Measurements from ENCODE around the gene CUZD1. TPM values are rescaled to one million over a fixed set of nuclear protein-coding genes. Genes with fewer than 3 reads are reported as not detected.

CUZD1 gene
- polyA plus RNA-seq, 3 donors = 1.7 to 2.2 (median 1.7) TPM

DNA sequence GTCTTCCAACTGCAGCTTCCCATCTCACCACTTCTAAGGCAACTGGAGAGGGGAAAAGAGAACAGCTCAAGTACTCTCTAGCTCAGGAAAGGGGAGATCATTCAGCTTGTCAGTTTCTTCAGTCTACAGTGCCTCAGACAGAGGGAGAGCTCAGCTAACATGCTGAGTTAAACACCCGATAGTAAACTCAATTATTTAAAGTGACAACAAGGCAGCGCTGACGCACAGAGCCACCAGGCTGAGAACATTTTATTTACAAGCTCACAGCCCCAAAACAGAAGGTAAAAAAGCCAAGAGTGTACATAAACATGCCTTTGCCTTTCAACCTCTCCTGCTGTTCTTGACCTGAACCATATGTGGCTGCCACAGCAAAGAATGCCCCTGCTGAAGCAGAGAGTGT is 10.1 kb upstream of the CUZD1 start:
- DNase-seq = no peak

DNA sequence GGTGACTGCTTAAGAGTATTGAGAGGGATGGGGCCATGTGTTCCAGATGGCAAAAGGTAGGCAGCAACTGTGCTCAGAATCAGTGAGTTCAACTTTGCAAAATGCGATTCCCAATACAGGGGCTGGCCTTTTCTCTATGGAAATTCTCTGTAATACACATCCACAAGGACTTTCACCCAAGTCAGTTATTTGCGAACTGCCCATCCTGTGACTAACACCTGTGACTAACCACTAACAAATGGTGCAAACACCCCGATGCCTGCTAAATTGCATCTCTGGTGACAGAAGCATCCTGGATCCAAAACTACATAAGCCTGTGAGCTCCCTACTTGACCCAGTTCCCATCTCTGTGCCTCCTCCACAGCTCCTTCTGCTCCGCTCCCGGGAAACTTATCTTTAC is 9.0 kb upstream of the CUZD1 start:
- no peak for DNase-seq

DNA sequence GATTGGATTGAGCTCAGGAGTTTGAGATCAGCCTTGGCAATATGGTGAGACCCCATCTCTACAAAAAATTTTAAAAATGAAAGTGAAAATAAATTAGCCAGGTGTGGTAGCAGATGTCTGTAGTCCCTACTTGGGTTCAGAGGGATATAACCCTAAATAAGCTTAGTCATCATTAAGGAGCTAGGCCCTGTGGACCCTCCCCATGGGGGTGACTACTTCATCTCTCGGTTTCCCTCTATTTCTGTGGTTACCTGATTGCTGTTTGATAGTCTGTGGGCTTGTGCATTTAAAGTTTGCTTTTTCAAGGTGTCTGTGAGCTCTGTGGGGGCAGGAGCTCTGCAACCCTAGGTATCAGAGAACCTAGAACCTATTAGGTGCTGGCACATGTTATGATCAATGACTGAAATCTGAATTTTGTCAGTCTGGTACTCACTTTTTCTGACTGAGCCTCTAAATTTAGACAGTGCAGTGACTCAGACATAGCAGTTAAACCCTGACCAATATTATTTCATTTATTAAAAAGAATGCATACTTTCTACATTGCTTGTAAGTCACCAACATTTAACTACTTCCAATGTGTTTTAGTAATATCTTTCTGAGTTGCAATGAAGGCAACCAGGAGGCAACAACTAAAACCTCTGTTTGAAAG is 8.1 kb upstream of the CUZD1 start:
- DNase-seq = no peak

DNA sequence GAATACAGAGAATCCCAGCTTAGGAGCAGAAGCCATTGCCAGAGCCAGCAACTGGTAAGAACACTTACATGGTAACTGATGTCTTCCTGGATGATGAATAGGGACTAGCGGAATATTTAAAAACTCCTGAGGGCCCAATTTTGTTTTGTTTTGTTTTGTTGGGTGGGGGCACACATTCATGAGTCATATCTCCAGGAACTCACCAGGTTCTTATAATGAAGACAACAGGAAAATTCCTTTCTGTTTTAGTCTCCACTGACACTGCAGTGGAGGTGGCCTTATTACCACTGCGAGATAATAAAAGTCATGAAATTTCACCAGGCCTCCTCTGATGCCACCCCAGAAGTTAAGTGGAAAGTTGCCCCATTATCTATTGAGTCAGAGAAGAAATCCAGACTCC is 6.6 kb upstream of the CUZD1 start:
- no peak for DNase-seq

DNA sequence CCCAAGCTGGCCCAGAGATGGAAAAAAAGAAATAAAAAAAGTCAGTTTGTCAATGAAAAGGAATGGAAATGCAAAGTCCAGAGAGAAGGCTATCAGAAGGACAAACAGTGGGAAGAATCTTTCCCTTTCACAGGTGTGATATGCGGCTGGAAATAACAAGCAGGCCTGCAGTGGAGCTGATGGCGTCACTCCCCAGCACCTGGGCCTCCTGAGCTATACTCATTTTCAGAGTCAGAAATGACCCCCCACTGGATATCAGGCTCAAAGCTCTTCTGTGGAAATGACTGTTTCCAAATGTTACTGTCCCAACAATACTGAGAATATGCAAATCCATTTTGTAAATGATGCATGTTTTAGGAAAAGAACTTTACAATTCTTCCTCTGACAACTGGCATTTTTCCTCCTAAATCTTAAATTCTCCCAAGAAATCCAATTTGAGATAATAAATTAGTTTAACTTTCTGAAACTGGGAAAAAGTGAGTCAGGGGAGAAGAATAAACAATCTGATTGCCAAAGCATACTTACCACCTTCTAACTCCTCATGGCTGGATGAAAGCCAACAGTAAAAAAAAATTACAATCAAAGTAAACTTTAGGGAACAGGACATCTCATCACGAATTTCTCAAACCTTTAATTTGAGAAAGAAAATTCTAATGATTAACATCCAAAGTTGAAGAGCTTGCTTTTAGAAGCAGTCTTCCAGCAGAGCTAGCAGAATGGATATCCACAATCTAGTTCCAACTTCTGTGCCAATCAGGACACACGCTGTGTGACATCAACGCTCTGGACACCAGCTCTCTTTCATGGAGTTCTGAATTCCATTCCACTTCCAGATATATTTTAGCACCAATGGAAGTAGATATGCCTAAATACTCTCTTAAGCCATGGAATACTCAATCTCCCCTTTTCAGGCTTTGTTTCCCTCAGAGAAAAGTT is 5.3 kb upstream of the CUZD1 start:
- no peak for DNase-seq

DNA sequence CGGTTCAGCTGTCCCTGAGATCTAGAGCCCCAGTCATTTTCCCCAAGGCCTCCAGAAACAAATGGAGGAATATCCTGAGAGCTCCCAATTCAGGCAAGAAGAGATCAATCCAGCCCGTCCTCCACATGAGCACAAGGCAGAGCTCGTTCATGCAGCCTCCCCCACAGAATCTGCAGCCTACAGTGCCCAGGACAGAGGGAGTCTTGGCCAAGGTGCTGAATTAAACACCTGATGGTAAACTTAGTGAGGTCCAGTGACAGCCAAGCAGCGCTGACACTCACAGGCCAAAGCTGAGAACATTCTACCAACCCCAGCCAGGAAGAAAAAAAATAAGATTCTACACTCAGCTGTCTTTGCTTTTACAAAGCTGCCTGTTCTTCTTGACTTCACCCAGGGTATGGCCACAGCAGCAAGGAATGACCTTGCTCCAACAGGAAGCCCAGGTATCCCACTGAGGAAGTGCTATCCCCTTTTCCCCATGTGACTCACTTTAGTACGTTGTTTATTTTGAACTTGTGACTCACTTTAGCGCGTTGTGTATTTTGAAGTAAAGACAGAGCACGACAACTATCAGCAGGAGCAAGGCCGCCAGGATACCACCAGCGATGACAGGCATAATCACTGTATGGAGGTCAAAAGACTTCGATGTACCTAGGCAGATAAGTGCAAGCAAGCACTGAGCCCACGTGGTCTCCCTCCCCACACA is 4.4 kb upstream of the CUZD1 start:
- no peak for DNase-seq

DNA sequence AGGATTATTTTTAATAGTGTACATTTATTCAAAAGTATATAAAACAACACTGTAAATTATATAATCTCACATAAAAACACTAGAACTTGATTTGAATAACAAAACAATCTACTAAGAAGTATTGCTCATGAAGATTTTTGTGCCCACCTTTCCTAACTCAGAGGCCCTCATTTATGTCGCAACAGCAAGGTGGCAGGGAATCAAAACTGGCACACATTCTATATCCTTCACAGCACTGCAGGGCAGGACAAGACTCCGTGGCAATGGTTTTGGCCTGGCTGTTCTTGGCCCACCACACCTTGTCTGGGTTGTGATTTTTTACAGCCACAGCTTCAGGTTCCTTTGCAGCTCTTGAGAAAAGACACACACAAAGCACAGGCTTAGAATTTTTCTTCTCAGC is 3.4 kb upstream of the CUZD1 start:
- DNase-seq = no peak

DNA sequence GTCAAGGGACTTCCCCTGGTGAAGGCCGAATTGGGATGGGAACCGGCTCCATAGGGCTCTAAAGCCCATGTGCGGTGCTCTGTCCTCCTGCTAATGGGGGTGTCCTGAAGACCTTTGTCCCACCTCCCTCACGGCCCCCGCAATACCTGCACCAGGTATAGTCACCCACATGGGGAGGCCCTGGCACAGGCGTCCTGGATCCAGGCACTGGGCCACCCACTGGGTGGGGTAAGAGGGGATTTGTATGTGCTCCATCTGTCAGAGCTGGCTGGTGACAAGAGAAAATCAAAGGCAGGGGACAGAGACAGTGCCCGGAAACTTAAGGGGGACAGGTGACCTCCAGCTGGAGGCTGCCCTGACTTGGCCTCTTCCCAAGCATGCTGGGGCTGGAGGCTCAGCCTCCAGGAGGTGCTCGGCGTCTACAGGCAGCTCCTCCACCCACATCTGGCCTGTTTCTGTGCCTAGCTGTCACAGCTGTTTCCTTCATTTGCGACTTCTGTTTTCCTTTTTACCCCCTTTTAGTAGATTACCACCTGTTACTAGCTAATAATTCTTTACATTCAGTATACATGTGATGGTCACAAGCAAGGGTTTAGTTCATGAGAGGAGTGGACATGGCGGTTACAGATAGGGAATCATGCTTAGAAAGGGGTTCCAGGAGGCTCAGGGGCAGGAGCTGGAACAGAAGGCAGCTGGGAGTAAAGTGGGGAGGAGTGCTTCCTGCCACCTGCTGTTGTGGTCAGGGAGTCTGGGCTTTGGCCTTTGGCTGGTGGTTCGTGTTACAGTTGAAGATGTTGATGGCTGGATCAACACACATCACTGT is 2.3 kb upstream of the CUZD1 start:
- DNase-seq = no peak

DNA sequence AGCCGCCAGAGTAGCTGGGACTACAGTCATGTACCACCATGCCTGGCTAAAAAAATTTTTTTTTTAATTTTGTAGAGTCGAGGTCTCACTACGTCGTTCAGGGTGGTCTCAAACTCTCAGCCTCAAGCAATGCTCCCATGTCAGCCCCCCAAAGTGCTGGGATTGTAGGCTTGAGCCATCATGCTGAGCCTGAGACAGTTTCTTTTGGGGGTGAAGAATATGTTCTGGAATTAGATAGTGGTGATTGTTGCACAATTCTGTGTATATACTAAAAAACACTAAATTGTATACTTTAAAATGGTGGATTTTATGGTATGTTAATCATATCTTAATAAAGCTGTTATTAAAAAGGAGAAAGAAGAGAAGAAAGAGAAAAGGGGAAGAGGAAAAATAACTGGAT is 1.5 kb downstream of the CUZD1 start:
- no peak for DNase-seq

DNA sequence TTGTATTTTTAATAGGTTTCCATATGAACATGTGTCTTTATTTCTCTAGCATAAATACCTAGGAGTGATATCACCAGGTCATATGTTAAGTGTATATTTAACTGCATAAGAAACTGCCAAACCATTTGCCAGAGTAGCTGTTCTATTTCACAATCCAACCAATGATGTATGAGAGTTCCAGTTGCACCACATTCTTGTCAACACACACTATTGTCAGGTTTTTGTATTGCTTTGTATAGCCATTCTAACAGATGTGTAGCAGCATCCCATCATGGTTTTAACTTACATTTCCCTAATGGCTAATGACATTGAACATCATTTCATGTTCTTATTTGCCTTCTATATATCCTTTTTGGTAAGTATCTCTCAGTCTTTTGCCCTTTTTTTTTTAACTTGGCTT is 4.1 kb downstream of the CUZD1 start:
- DNase-seq = no peak

DNA sequence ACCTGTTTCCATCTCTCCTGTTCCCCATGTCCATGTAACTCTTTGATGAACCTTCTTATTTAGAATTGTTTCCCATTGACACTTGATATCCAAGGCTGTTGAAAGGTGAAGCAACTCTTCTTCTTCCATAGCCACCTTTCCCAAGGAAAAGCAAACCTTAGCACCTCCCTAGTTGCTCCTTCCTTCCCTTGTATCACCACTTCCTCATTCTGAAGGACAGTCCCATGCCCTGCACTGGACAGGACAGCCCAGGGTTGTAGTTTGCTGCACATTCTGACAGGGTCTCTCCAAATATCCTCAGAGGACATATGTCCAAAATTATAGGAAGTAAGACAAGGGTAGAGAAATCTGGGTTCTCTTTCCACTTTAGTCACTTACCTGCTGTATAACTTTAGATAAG is 6.2 kb downstream of the CUZD1 start:
- no peak for DNase-seq

DNA sequence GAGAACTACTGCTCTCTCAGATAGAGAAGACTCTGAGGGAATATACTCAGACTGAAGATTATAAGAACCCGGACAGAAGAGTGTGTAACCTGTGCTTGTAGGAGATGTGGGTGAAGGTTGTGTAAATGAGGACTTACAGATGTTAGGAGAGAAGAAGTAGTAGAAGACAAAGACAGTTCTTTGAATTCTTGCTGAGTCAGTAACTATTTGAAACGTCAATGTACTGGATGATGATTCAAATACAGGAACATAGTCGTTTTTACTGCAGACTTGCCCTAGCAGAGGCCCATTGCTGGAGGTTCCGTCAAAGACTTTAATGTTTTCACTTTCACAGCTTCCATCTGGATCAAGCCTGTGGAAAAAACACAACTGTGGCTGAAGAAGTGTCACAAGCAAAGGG is 6.8 kb downstream of the CUZD1 start:
- DNase-seq = no peak

DNA sequence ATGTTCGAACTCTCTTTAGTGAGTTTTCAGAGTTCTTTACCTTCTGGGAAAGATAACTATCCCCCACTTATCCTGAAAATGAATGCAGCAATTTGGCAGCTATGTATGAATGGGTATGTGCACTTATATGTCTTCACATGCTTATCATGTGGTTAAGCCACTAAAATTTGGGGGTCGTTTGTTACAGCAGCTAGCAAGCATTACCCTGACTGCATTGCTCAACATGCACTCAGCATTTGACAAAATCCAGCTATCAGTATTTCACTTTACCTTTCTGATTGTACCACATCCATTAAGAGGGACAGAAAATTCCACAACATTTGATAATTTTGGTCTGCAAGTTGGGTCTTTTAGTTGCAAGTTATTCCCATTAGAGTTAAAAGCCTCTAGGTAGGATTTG is 9.7 kb downstream of the CUZD1 start:
- no peak for DNase-seq

DNA sequence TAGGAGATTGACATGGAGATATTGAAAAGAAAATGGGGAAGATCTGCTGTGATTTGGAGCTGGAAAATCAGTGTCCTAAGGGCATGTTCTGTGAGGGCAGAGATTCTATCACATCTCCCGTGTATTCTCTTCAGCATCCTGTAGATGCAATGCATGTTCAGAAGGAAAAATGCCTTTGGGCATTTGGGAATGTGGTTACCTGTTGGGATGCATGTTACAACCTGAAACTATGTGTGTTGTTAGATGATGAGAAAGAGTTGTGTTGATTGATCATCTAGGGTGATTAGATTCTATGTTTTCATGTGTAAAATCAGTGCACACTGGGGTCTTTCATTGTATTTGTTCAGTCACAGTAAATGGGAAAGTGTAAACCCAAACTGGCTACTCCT is 14.7 kb downstream of the CUZD1 start:
- DNase-seq = no peak

DNA sequence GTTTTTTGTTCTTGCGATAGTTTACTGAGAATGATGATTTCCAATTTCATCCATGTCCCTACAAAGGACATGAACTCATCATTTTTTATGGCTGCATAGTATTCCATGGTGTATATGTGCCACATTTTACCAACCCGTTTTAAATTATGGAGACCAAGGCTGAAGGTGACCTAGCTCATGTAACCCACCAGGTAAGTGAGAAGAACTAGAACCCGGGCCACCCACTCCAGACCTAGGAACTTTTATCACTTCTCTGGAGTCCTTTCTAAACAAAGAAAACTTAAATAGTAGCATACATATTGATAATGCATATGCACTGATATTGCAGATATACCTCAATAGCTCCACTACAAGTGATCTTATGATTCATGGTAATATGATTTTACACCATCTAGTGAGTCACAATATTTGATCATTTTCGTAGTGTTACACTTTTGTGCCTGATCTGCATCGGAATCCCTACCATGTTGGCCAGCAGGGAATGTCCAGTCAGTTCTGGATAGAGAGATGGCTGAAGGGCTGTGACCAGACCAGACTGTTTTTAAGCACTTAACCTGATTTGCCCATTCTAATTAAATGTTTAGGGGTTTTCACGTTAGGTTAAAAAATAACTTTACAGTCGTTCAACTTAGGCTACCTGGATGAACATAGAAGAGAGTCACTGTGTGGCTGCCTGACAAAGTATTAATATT is 15.2 kb downstream of the CUZD1 start:
- no peak for DNase-seq

DNA sequence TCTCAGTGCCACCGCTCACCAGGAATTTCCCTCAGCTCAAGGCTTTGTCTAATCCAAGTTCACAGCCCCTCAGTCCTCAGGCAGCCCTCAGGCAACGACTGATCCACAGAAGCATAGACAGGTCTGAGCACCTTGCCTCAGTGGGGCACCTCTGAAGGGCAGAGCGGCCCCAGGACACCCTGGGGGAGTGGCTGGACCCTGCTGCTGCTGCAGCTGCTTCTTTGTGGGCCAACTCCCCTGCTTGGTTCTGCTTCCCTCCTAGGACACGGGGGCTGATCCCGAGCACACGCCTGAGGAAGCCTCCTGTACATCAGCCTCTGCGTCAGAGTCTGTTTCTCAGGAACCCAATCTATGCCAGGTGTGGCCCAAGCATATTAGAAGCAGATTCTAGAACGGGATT is 16.2 kb downstream of the CUZD1 start:
- DNase-seq = no peak

DNA sequence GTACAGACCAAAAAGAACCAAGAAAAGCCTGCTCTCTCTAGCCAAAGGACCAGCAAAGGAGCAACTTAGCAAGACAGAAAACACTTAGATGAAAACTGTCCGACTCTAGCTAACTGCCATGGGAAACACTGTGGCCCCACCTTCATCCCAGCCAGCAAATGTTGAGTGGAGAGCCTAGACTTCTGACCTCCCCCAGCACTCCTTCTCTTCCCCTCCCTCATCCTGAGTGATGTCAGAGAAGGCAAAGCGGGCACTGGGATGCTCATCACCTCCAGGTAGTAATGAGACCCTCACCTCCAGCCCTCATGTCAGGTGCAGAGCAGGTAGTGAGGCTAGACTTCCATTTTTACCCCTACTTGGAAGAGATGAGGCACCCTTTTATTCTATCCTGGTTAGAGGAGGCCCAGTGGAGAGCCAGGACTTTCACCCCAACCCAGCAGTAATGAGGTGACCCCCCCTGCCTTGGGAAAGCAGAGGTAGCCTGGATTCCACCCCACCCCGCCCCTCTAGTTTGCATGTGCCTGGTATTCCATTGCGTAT is 16.9 kb downstream of the CUZD1 start:
- DNase-seq = no peak

DNA sequence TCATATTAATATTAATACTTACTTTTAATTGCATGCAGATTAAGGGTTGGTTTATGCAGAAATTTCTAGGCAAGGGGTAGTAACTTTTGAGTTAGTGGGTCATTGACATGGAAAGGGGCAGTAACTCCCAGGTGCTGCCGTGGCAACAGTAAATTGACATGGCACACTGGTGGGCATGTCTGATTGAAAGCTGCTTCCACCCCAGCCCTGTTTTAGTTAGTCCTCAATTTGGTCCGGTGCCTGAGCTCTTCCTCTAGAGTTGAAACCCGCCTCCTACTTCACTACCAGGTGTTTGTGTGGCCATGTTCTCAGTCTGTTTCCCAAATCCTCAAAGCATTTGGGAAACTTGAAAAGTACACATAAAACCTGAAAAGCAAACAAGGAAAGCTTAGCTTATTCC is 18.4 kb downstream of the CUZD1 start:
- DNase-seq = no peak

DNA sequence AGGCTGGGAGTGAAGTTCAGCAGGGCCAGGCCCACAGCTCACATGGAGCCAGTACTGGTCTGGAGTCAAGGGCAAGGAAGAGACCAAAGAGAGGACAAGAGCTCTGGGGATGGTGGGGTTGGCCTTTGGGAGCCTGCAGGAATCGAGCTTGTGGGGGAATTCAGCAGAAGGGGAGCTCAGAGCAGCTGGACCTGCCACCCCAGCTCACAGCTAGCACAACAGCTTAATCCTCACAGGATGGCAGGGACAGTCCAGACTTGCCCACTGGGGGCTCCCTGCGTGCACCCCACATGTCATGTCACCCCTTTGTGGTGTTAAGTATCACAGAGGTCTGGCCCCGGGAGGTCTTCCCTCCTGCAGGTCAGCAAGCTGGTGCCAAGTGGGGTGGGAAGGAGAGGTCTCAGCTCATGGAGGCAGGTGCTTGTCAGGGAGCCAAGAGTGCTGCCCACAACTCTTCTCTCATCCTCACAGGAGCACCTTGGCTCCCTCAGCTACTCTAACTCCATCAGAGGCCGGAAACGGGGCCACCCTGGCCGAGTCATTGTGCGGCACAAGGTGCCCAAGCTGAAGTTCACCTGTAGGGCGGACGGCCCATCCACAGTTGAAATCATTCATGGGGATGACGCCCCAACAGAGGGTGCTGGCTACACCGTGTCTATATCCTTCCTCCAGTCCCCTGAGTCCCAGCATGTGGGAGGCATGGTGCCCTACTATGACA is 22.5 kb downstream of the CUZD1 start:
- DNase-seq = no peak

DNA sequence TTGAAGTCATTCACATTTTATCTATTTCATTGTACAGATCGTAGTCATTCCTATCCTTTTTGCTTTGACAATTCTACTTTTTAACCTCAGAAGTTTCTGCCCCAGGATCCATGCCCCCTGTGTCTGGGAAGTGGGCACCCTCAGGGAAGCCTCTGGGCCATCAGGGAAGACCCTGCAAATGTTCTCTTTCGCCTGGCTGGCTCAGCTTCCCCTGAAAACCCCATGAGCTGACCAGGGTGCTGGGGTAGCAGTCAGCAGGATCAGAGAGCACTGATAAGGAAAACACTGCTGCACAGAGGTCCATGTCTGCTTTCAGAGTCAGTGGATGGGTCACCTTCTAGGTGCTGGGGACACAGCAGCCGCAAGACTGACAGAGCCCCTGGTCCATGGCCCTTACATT is 23.8 kb downstream of the CUZD1 start:
- DNase-seq = no peak
